Tibial nerve (tissue), 4 donors: ENCODE data around the gene SLC25A13. TPM values are rescaled to one million over a fixed set of nuclear protein-coding genes. Genes with fewer than 3 reads are reported as not detected.
A peak's percentile ranks its signal among the peaks of the same experiment; 100 is the strongest.

Experiments
- DNase-seq, 2 donors: peaks; one replicate each; pipeline ENCODE4 v3.0.0-alpha.2; 2019; ENCODE audit warnings: low spot score in 2 of 2
- H3K27ac ChIP-seq, 4 donors: fragments of 200-600 bp; sonication (generic) in 3 of 4; one replicate each; pipeline ENCODE4 v1.5.1; 2017 to 2019; ENCODE audit warnings: mild to moderate bottlenecking in 1 of 4
- H3K27me3 ChIP-seq, 2 donors: fragments of 200-600 bp; sonication (generic) in 1 of 2; one replicate each; pipeline versions ENCODE4 v1.5.1 to v1.6.0; 2017 to 2019
- H3K36me3 ChIP-seq, 3 donors: fragments of 200-600 bp; sonication (generic); one replicate each; pipeline ENCODE4 v1.5.1; 2018 to 2019
- H3K4me1 ChIP-seq, 4 donors: fragments of 200-600 bp; sonication (generic) in 3 of 4; one replicate each; pipeline ENCODE4 v1.5.1; 2017 to 2019
- H3K4me3 ChIP-seq, 4 donors: fragments of 200-600 bp; sonication (generic) in 3 of 4; one replicate each; pipeline ENCODE4 v1.5.1; 2017 to 2019; ENCODE audit warnings: mild to moderate bottlenecking in 1 of 4, moderate library complexity in 1 of 4
- H3K9me3 ChIP-seq, 4 donors: fragments of 200-600 bp; sonication (generic) in 3 of 4; one replicate each; pipeline ENCODE4 v1.5.1; 2017 to 2019
- CTCF ChIP-seq, 5 experiments: fragments of 200-600 bp in 3 of 5; fragments of 450-650 bp in 2 of 5; sonication (generic) in 3 of 5; IDR thresholded peaks; one replicate each; pipeline ENCODE4 v1.5.1; 2016 to 2019; ENCODE audit warnings: antibody characterized with exemption in 5 of 5, mild to moderate bottlenecking in 3 of 5, moderate library complexity in 2 of 5
- EP300 ChIP-seq, 2 donors: sonication (generic); formaldehyde crosslinking; IDR thresholded peaks; one replicate each; pipeline ENCODE4 v1.6.1; 2017; ENCODE audit warnings: antibody characterized with exemption in 2 of 2, mild to moderate bottlenecking in 1 of 2
- POLR2A ChIP-seq, 2 donors: fragments of 450-650 bp; IDR thresholded peaks; one replicate each; pipeline ENCODE4 v1.6.1; 2017; ENCODE audit warnings: antibody characterized with exemption in 2 of 2, mild to moderate bottlenecking in 2 of 2, moderate library complexity in 2 of 2
- WGBS, 2 donors: methylation state at CpG; one replicate each; pipeline ENCODE4 v1.1.5; 2018; 5-methylcytosine and 5-hydroxymethylcytosine counted together
- total RNA-seq, 4 donors: library from RNA; depleted of rRNA; stranded (reverse); fragments of >200 nt; gene quantifications; one replicate each; pipeline ENCODE4 v1.1.0, GENCODE V29; 2016

The SLC25A13 gene
- total RNA-seq, 4 donors from 2014 or later = 22.2 to 42.2 (median 29.6) TPM

DNA sequence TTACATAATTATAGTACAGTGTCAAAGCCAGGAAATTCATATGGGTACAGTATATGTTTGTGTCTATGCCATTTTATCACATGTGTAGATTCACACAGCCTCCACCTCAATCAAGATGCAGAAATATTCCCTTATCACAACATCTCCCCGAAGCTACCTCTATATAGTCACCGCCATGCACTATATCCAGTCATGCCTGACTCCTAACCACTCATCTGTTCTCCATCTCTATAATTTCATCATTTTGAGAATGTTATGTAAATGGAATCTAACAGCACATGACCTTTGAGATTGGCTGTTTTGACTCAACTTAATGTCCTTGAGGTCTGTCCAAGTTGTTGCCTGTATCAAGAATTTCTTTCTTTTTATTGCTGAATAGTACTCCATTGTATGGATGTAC is 22.3 kb upstream of the SLC25A13 start:
- WGBS, 2 donors = 88 to 93% methylated on average over 2 of the region's 2 CpGs
- Histone ChIP-seq H3K36me3 (no peaks in the 10 kb centered on the region), H3K4me1 (no peaks in the 10 kb centered on the region), H3K9me3 (no peaks in the 10 kb centered on the region), H3K27me3 (no peaks in the 10 kb centered on the region), H3K27ac (no peak overlapping the region), H3K4me3 (no peak overlapping the region)
- no peak for DNase-seq
- TF ChIP-seq POLR2A (IDR thresholded peaks at IDR 0.05) = no peak
- no peak for TF ChIP-seq EP300 (IDR thresholded peaks at IDR 0.05)
- TF ChIP-seq CTCF (IDR thresholded peaks at IDR 0.05) = no peak

DNA sequence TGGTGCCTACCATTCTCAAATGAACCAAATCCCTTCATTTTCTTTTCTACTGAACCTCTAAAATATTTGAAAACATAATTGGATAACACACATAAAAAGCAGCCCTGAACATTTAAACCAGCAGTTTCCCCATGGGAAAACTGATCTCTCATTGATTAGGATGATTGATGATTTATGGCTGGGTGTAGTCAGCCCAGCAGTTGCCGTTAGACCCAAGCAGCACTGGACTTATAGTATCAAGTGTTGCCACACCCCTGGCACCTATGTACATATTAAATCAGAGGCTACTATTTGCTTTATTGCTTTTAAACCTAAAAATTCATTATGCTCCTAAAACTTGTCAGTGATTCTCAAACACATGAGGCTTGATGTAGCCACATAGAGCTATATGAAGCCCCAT is 20.2 kb upstream of the SLC25A13 start:
- Histone ChIP-seq H3K27ac (no peak overlapping the region), H3K27me3 (no peaks in the 10 kb centered on the region), H3K36me3 (no peaks in the 10 kb centered on the region), H3K9me3 (no peaks in the 10 kb centered on the region), H3K4me1 (no peaks in the 10 kb centered on the region), H3K4me3 (no peak overlapping the region)
- WGBS, 2 donors = 50 to 89% methylated on average over 1 of the region's 1 CpG
- no peak for TF ChIP-seq POLR2A (IDR thresholded peaks at IDR 0.05)
- no peak for TF ChIP-seq EP300 (IDR thresholded peaks at IDR 0.05)
- no peak for TF ChIP-seq CTCF (IDR thresholded peaks at IDR 0.05)
- no peak for DNase-seq

DNA sequence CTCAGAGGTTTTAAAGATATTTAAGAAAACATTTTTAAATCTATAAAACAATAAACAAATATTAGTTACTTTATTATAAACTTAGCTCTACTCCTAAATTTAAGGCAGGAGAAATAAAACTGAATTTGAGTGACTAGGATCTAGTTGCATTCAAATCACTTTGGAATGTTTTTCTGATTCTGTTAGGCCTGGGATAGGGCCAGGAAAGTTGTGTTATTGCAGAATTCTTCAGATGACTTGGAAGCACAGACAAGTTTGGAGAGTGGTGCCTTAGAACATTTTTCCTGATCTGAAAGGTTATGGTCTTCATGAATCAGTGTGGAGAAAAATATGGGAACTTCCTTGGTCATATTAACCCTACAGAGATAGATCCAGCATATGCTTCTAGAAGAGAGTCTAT is 15.6 kb upstream of the SLC25A13 start:
- no peak for TF ChIP-seq POLR2A (IDR thresholded peaks at IDR 0.05)
- TF ChIP-seq CTCF (IDR thresholded peaks at IDR 0.05) = no peak
- TF ChIP-seq EP300 (IDR thresholded peaks at IDR 0.05) = no peak
- Histone ChIP-seq H3K36me3 (no peaks in the 10 kb centered on the region), H3K9me3 (no peaks in the 10 kb centered on the region), H3K27ac (no peak overlapping the region), H3K4me3 (no peak overlapping the region), H3K27me3 (no peaks in the 10 kb centered on the region), H3K4me1 (no peaks in the 10 kb centered on the region)
- DNase-seq = peak in 1 of 2 donors; percentile 52

DNA sequence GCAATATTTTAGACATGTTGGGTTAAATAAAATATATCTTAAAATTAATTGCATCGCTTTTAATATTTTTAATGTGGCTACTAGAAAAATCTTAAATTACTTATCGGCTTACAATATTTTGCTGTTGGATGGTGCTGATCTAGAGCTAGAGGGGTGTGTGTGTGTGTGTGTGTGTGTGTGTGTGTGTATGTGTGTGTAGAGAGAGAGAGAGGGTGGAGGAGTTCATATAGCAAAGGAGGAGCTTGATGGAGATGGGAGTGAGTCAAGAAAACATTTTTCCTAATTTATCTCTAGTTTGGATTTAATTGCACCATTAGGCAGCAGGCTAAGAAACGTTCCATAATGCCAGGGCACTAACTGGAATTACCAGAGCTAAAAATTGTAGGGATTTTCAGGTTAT is 10.4 kb upstream of the SLC25A13 start:
- no peak overlapping the region for H3K4me3 ChIP-seq
- no peak for DNase-seq
- no peaks in the 10 kb centered on the region for H3K9me3 ChIP-seq
- H3K27me3 ChIP-seq = no peaks in the 10 kb centered on the region
- TF ChIP-seq EP300 (IDR thresholded peaks at IDR 0.05) (no peak), CTCF (IDR thresholded peaks at IDR 0.05) (no peak), POLR2A (IDR thresholded peaks at IDR 0.05) (no peak)
- H3K4me1 ChIP-seq = no peaks in the 10 kb centered on the region
- H3K36me3 ChIP-seq = no peaks in the 10 kb centered on the region
- no peak overlapping the region for H3K27ac ChIP-seq
- WGBS, 2 donors = 86% methylated on average over 3 of the region's 3 CpGs

- H3K9me3 ChIP-seq = no peaks in the 10 kb centered on the region
- DNase-seq = no peak
- no peaks in the 10 kb centered on the region for H3K36me3 ChIP-seq
- TF ChIP-seq EP300 (IDR thresholded peaks at IDR 0.05) (no peak), CTCF (IDR thresholded peaks at IDR 0.05) (no peak), POLR2A (IDR thresholded peaks at IDR 0.05) (no peak)
- WGBS, 2 donors = 99 to 100% methylated on average over 3 of the region's 3 CpGs
- no peaks in the 10 kb centered on the region for H3K27me3 ChIP-seq
- no peak overlapping the region for H3K27ac ChIP-seq
- no peaks in the 10 kb centered on the region for H3K4me1 ChIP-seq
- no peak overlapping the region for H3K4me3 ChIP-seq
Measured at GRCh38 chr7:96331775-96332174, 9.9 kb upstream of the SLC25A13 start.
